Measurements from ENCODE around the gene TMEM80.

- no peak for TF ChIP-seq FOXM1 (IDR thresholded peaks at IDR 0.05; ENCODE audit: low read depth, low read length)
- no peak for TF ChIP-seq E2F4 (IDR thresholded peaks at IDR 0.05; ENCODE audit: low read depth, low read length)
- TF ChIP-seq NFYB (IDR thresholded peaks at IDR 0.05; ENCODE audit: insufficient read depth, low read depth, low read length): no peak
- TF ChIP-seq MEF2B (IDR thresholded peaks at IDR 0.05; ENCODE audit: partially characterized antibody, poor library complexity, severe bottlenecking): no peak
- no peak for TF ChIP-seq GABPA (IDR thresholded peaks at IDR 0.05; ENCODE audit: low read depth)
- no peak for TF ChIP-seq EP300 (IDR thresholded peaks at IDR 0.05; ENCODE audit: borderline replicate concordance in 1 of 2, control insufficient read depth in 1 of 2, low read depth in 2 of 2, low read length in 2 of 2)
- TF ChIP-seq IKZF1 (conservative IDR thresholded peaks at IDR 0.05): no peak
- TF ChIP-seq CTCF (IDR thresholded peaks at IDR 0.05 in 2 of 3, conservative IDR thresholded peaks at IDR 0.05 in 1 of 3; ENCODE audit: control insufficient read depth in 2 of 3, extremely low read depth in 1 of 3, insufficient read depth in 1 of 3, low read depth in 3 of 3, low read length in 3 of 3): no peak
- TF ChIP-seq EZH2 (IDR thresholded peaks at IDR 0.05; ENCODE audit: borderline replicate concordance, control insufficient read depth, low read depth, low read length): no peak
- TF ChIP-seq HDAC6 (IDR thresholded peaks at IDR 0.05; ENCODE audit: unreplicated experiment): no peak
- TF ChIP-seq JUND (IDR thresholded peaks at IDR 0.05; ENCODE audit: low read depth, low read length): no peak
- TF ChIP-seq REST (IDR thresholded peaks at IDR 0.05; ENCODE audit: low read depth, low read length): no peak
Measured at GRCh38 chr11:714436-714835, 18.8 kb downstream of the TMEM80 start.

All from GM12878 (cell line).